Natural killer cell (primary cell): ENCODE data around the gene RGS3. TPM values are rescaled to one million over a fixed set of nuclear protein-coding genes. Genes with fewer than 3 reads are reported as not detected.

Source experiments
- ATAC-seq, 3 donors: fragments of 150-1000 bp in 2 of 3; fragments of 200-7000 bp in 1 of 3; cut with Tn5 transposase; 1 replicate in 1 of 3; 2 replicates in 2 of 3; pipeline ENCODE4 v1.10.0; 2021; ENCODE audit warnings: mild to moderate bottlenecking in 2 of 3, moderate library complexity in 2 of 3
- DNase-seq, 2 donors: peaks; one replicate each; pipeline versions ENCODE4 v3.0.0 to v3.0.0-alpha.2; 2013 to 2021; ENCODE audit warnings: mixed read lengths in 1 of 2
- H3K27ac ChIP-seq: one replicate; pipeline ENCODE4 v1.5.1; 2013; ENCODE audit warnings: mild to moderate bottlenecking, low read length
- H3K27me3 ChIP-seq: one replicate; pipeline ENCODE4 v1.6.1; 2013; ENCODE audit warnings: low read length; ENCODE audit not compliant: control insufficient read depth, insufficient read depth
- H3K36me3 ChIP-seq: one replicate; pipeline ENCODE4 v1.6.1; 2013; ENCODE audit warnings: low read length; ENCODE audit not compliant: control insufficient read depth, insufficient read depth
- H3K4me1 ChIP-seq: one replicate; pipeline ENCODE4 v1.6.1; 2013; ENCODE audit warnings: low read length; ENCODE audit not compliant: control insufficient read depth, insufficient read depth
- H3K4me3 ChIP-seq: one replicate; pipeline ENCODE4 v1.5.1; 2013; ENCODE audit warnings: low read length
- H3K9me3 ChIP-seq: one replicate; pipeline ENCODE4 v1.6.1; 2013; ENCODE audit warnings: low read length; ENCODE audit not compliant: control insufficient read depth, insufficient read depth
- H3K27ac Mint-ChIP-seq, 2 donors: one replicate each; pipeline ENCODE4 v1.8.0; 2022; ENCODE audit warnings: mild to moderate bottlenecking in 2 of 2, mixed read lengths in 2 of 2, moderate library complexity in 1 of 2
- H3K27me3 Mint-ChIP-seq, 2 donors: one replicate each; pipeline ENCODE4 v1.8.0; 2022; ENCODE audit warnings: low read depth in 2 of 2, mixed read lengths in 2 of 2
- H3K36me3 Mint-ChIP-seq: one replicate; pipeline ENCODE4 v1.8.0; 2022; ENCODE audit warnings: mixed read lengths
- H3K4me1 Mint-ChIP-seq, 2 donors: one replicate each; pipeline ENCODE4 v1.8.0; 2022; ENCODE audit warnings: mixed read lengths in 2 of 2
- H3K4me3 Mint-ChIP-seq: one replicate; pipeline ENCODE4 v1.8.0; 2022; ENCODE audit warnings: mild to moderate bottlenecking, moderate library complexity, mixed read lengths
- H3K9me3 Mint-ChIP-seq, 2 donors: one replicate each; pipeline ENCODE4 v1.8.0; 2022; ENCODE audit warnings: mixed read lengths in 2 of 2
- WGBS: methylation state at CpG from one replicate; pipeline ENCODE4 v1.1.7; 2013; ENCODE audit warnings: missing lambda C conversion rate; ENCODE audit not compliant: insufficient coverage; 5-methylcytosine and 5-hydroxymethylcytosine counted together
- intact Hi-C: fragments of 100-400 bp; cut with micrococcal nuclease; formaldehyde crosslinking; loops from one replicate; pipeline ENCODE4 v1.14.2; 2022
- total RNA-seq, 4 donors: library from RNA; stranded (reverse); fragments of 120-200 nt in 1 of 4; gene quantifications; one replicate each; pipeline versions ENCODE4 v1.2.3 to v1.2.4, GENCODE V29; 2013 to 2022
- TF ChIP-seq, protein P1 (sequence below): fragments of 200-600 bp; IDR thresholded peaks from one replicate; pipeline ENCODE4 v1.8.0; 2022; ENCODE audit warnings: antibody characterized with exemption

Gene RGS3
- total RNA-seq, 3 donors from 2014 or later (not counting 1 experiment from before 2014, with no cell fraction given), result 148 to 269 (median 190) TPM

DNA sequence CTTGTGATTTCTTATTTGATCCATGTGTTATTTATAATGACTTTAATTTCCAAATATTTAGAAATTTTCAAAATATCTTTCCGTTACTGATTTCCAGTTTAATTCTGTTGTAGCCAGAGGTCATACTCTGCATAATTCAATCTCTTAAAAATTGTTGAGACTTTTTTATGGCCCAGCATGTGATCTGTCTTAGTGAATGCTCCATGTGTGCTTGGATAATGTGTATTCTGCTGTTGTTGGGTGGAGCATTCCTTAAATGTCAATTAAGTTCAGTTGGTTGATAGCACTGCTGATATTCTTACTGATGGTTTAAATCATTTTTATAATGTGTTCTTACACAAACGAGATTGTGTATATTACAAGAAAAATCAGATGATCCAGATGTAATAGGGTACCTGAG, 180.8 kb downstream of the RGS3 start:
- no peak overlapping the region for H3K27ac Mint-ChIP-seq
- no peaks in the 10 kb centered on the region for H3K4me1 Mint-ChIP-seq
- no peaks in the 10 kb centered on the region for H3K36me3 Mint-ChIP-seq
- H3K36me3 ChIP-seq, result no peaks in the 10 kb centered on the region
- TF ChIP-seq, protein P1, sequence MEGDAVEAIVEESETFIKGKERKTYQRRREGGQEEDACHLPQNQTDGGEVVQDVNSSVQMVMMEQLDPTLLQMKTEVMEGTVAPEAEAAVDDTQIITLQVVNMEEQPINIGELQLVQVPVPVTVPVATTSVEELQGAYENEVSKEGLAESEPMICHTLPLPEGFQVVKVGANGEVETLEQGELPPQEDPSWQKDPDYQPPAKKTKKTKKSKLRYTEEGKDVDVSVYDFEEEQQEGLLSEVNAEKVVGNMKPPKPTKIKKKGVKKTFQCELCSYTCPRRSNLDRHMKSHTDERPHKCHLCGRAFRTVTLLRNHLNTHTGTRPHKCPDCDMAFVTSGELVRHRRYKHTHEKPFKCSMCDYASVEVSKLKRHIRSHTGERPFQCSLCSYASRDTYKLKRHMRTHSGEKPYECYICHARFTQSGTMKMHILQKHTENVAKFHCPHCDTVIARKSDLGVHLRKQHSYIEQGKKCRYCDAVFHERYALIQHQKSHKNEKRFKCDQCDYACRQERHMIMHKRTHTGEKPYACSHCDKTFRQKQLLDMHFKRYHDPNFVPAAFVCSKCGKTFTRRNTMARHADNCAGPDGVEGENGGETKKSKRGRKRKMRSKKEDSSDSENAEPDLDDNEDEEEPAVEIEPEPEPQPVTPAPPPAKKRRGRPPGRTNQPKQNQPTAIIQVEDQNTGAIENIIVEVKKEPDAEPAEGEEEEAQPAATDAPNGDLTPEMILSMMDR, result no peak
- H3K27me3 ChIP-seq, result peaks cover 2% of the 10 kb centered on the region
- no peaks in the 10 kb centered on the region for H3K9me3 ChIP-seq
- H3K9me3 Mint-ChIP-seq, result no peaks in the 10 kb centered on the region
- no peak overlapping the region for H3K4me3 ChIP-seq
- intact Hi-C loops, result no loop called here
- WGBS, result 93% methylated on average over 2 of the region's 2 CpGs
- H3K4me1 ChIP-seq, result no peaks in the 10 kb centered on the region
- peaks cover 13 to 31% of the 10 kb centered on the region in 2 donors for H3K27me3 Mint-ChIP-seq
- no peak overlapping the region for H3K27ac ChIP-seq
- DNase-seq (no peak), ATAC-seq (no peak)
- H3K4me3 Mint-ChIP-seq, result no peak overlapping the region

DNA sequence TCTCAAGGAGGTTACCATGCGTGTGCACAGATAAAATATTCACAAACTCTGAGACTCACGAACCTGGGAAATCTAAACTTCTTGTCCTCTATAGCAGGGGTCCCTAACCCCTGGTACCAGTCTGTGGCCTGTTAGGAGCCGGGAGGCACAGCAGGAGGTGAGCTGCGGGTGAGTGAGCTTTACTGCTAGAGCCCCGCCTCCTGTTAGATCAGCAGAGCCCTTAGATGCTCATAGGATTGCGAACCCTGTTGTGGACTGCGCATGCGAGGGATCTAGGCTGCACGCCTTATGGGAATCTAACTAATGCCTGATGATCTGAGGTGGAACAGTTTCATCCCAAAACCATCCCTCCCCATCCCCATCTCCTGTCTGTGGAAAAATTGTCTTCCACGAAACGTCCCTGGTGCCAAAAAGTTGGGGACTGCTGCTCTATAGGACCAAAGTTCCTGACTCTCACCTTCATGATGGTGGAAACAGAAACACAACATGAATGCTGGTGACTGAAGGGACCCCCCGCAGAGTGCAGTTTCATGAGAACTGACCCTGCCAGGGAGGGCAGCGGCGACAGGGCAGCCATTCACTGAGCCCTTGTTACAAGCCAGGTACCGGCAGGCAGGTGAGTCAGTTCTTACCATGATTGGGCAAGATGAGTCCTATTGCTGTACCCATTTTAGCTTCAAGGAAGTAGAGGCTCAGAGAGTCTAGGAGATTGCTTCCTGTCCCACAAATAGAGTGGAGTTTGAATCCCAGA, 181.9 kb downstream of the RGS3 start:
- DNase-seq (no peak), ATAC-seq (no peak)
- Mint-ChIP-seq H3K27me3 (peaks cover 13 to 31% of the 10 kb centered on the region in 2 donors), H3K4me1 (no peaks in the 10 kb centered on the region), H3K27ac (no peak overlapping the region), H3K36me3 (no peaks in the 10 kb centered on the region), H3K9me3 (no peaks in the 10 kb centered on the region), H3K4me3 (no peak overlapping the region)
- Histone ChIP-seq H3K4me1 (no peaks in the 10 kb centered on the region), H3K27ac (no peak overlapping the region), H3K9me3 (no peaks in the 10 kb centered on the region), H3K36me3 (no peaks in the 10 kb centered on the region), H3K27me3 (peaks cover 2% of the 10 kb centered on the region), H3K4me3 (no peak overlapping the region)
- intact Hi-C loops, result no loop called here
- TF ChIP-seq, protein P1, result no peak
- WGBS, result 96% methylated on average over 15 of the region's 15 CpGs

DNA sequence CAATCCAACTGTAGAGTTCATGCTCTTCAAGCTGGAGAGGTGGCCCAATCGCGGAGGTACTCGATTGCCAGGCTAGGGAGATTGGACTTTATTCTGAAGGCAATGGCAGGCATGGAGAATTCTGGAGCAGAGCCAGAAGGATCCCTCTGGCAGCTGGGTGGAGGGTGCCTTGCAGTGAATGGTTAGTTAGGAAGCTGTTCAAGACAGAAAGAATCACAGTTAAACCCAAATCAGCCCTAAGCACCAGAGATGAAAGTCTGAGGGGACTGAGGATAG, 182.4 kb downstream of the RGS3 start:
- H3K9me3 ChIP-seq, result no peaks in the 10 kb centered on the region
- peaks cover 2% of the 10 kb centered on the region for H3K27me3 ChIP-seq
- H3K36me3 ChIP-seq, result no peaks in the 10 kb centered on the region
- 90% methylated on average over 3 of the region's 3 CpGs for WGBS
- no peak overlapping the region for H3K27ac Mint-ChIP-seq
- H3K27ac ChIP-seq, result no peak overlapping the region
- H3K4me1 ChIP-seq, result no peaks in the 10 kb centered on the region
- intact Hi-C loops, result no loop called here
- TF ChIP-seq, protein P1, result no peak
- no peaks in the 10 kb centered on the region for H3K4me1 Mint-ChIP-seq
- H3K27me3 Mint-ChIP-seq, result peaks cover 13 to 31% of the 10 kb centered on the region in 2 donors
- no peak overlapping the region for H3K4me3 Mint-ChIP-seq
- no peaks in the 10 kb centered on the region for H3K36me3 Mint-ChIP-seq
- DNase-seq (no peak), ATAC-seq (no peak)
- no peak overlapping the region for H3K4me3 ChIP-seq
- no peaks in the 10 kb centered on the region for H3K9me3 Mint-ChIP-seq

DNA sequence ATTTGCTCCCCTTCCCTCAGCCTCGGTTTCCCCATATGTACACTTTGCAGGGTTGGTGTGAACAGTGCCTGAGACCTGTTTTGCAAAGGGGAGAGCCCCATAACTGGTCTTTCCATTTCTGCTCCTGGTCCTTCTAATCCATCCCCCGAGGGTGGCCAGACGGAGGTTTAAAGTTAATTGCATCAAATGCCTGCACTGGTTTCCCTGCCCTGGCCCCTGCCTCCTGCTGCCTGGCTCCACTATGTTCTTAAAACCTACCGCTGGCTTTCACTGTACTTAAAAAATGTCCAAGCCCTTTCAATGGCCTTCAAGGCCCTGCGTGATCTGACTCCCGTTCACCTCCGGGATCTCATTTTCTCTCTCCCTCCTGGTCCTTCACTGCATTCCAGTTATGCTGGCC, 183.0 kb downstream of the RGS3 start:
- WGBS, result 88% methylated on average over 7 of the region's 7 CpGs
- Histone ChIP-seq H3K4me1 (no peaks in the 10 kb centered on the region), H3K27ac (no peak overlapping the region), H3K36me3 (no peaks in the 10 kb centered on the region), H3K4me3 (no peak overlapping the region), H3K27me3 (peaks cover 2% of the 10 kb centered on the region), H3K9me3 (no peaks in the 10 kb centered on the region)
- DNase-seq (no peak), ATAC-seq (no peak)
- TF ChIP-seq, protein P1, result no peak
- intact Hi-C loops, result no loop called here
- Mint-ChIP-seq H3K4me1 (no peaks in the 10 kb centered on the region), H3K27ac (no peak overlapping the region), H3K36me3 (no peaks in the 10 kb centered on the region), H3K27me3 (peaks cover 13 to 31% of the 10 kb centered on the region in 2 donors), H3K4me3 (no peak overlapping the region), H3K9me3 (no peaks in the 10 kb centered on the region)
